HL-60 (cell line): ENCODE data around the gene EPS8.

ENCODE experiments used
- CTCF ChIP-seq: IDR thresholded peaks from one replicate; pipeline ENCODE4 v1.5.1; 2011; ENCODE audit warnings: low read length, control low read depth, inconsistent platforms; ENCODE audit not compliant: insufficient read depth
- GABPA ChIP-seq: IDR thresholded peaks from 2 replicates; pipeline ENCODE4 v1.6.1; 2012; ENCODE audit warnings: low read depth
- POLR2AphosphoS5 ChIP-seq: IDR thresholded peaks from 2 replicates; pipeline ENCODE4 v1.6.1; 2012; ENCODE audit warnings: low read depth
- REST ChIP-seq: IDR thresholded peaks from 2 replicates; pipeline ENCODE4 v1.6.1; 2012; ENCODE audit warnings: low read depth; ENCODE audit not compliant: insufficient replicate concordance
- SPI1 ChIP-seq: IDR thresholded peaks from 2 replicates; pipeline ENCODE4 v1.6.1; 2012; ENCODE audit warnings: low read depth, mild to moderate bottlenecking, borderline replicate concordance

- TF ChIP-seq CTCF: no peak
- no peak for TF ChIP-seq POLR2AphosphoS5
- no peak for TF ChIP-seq REST
- TF ChIP-seq GABPA: no peak
- TF ChIP-seq SPI1: no peak
Measured at GRCh38 chr12:15677726-15678201, 111.4 kb downstream of the EPS8 start.
